ENCODE data around the gene COL25A1. TPM values are rescaled to one million over a fixed set of nuclear protein-coding genes. Genes with fewer than 3 reads are reported as not detected.

The COL25A1 gene
- total RNA-seq, 1 experiment from 2014 or later: 4.2 TPM

GRCh38 chr4:109211671-109212070, 90.8 kb downstream of the COL25A1 start:
- Histone ChIP-seq H4K91ac (ENCODE audit: insufficient read length, low read depth, low read length) (no peak overlapping the region), H3K4me1 (ENCODE audit: insufficient read depth, low read length) (no peaks in the 10 kb centered on the region; the same call in 1 of the 2 replicates), H2BK5ac (ENCODE audit: insufficient read length, low read length) (no peak overlapping the region), H3K56ac (ENCODE audit: insufficient read length, low read depth, low read length) (no peak overlapping the region), H3K27me3 (ENCODE audit: insufficient read depth, low read length) (no peaks in the 10 kb centered on the region), H3K79me1 (ENCODE audit: insufficient read depth, low read depth, low read length, poor library complexity, severe bottlenecking) (no peaks in the 10 kb centered on the region), H2BK120ac (ENCODE audit: low read depth, low read length, poor library complexity, severe bottlenecking) (no peak overlapping the region), H3K4ac (ENCODE audit: low read depth, low read length) (no peak overlapping the region), H4K5ac (ENCODE audit: insufficient read length, low read depth, low read length) (no peak overlapping the region), H3K9me3 (ENCODE audit: control insufficient read depth, low read depth, low read length) (no peaks in the 10 kb centered on the region), H3K23me2 (ENCODE audit: insufficient read length, low read depth, low read length, poor library complexity, severe bottlenecking) (no peaks in the 10 kb centered on the region), H3K23ac (ENCODE audit: insufficient read length, low read depth, low read length) (no peak overlapping the region), H4K20me1 (ENCODE audit: control insufficient read depth, insufficient read depth, insufficient read length) (no peaks in the 10 kb centered on the region), H2BK15ac (ENCODE audit: low read depth, low read length) (no peak overlapping the region), H3K18ac (ENCODE audit: insufficient read length, low read depth, low read length) (no peak overlapping the region), H2BK12ac (ENCODE audit: insufficient read length, low read depth, low read length) (no peak overlapping the region), H4K8ac (replicated peaks; ENCODE audit: insufficient read length, low read depth, low read length) (no peak overlapping the region), H3K27ac (ENCODE audit: insufficient read length, low read depth, low read length) (no peak overlapping the region), H2AK5ac (ENCODE audit: insufficient read length, low read length) (no peak overlapping the region), H3K14ac (ENCODE audit: insufficient read depth, low read length) (no peak overlapping the region), H2BK20ac (ENCODE audit: low read depth, low read length, poor library complexity, severe bottlenecking) (no peak overlapping the region), H2AFZ (ENCODE audit: low read length) (no peak overlapping the region), H3K9ac (ENCODE audit: extremely low read depth, insufficient read length, low read length) (no peak overlapping the region), H3T11ph (ENCODE audit: low read length) (no peak overlapping the region), H3K79me2 (ENCODE audit: insufficient read depth, low read length) (no peaks in the 10 kb centered on the region), H3K4me2 (ENCODE audit: insufficient read depth, insufficient read length, low read length) (no peak overlapping the region)
- Mint-ChIP-seq H3K36me3 (ENCODE audit: insufficient read depth in 1 of 3, low read depth in 3 of 3) (no peaks in the 10 kb centered on the region), H3K4me3 (no peak overlapping the region), H3K9me3 (no peaks in the 10 kb centered on the region), H3K27ac (no peak overlapping the region; a peak in 1 of 7 replicates), H3K27me3 (ENCODE audit: low read depth) (no peaks in the 10 kb centered on the region), H3K4me1 (peaks cover 6 to 12% of the 10 kb centered on the region in 2 experiments)
- TF ChIP-seq CTCF (conservative IDR thresholded peaks at IDR 0.05): no peak
- no CpG with 5 or more reads among the region's 3 CpGs for WGBS (ENCODE audit: extremely low coverage, insufficient read length, low lambda C conversion rate)
- DNase-seq: no peak
